ENCODE results near the gene COMMD3. TPM values are rescaled to one million over a fixed set of nuclear protein-coding genes. Genes with fewer than 3 reads are reported as not detected.

Gene COMMD3
- total and polyA plus RNA-seq, 9 of the 15 experiments (the other 6 are each of a cell fraction or from before 2014, with no cell fraction given): 50.7 to 217 (median 80.1) TPM

- TF ChIP-seq ZNF589 (CRISPR knock-in tag; IDR thresholded peaks at IDR 0.05; ENCODE audit: low read depth): no peak
- TF ChIP-seq XRCC3 (IDR thresholded peaks at IDR 0.05): no peak
- no peak for TF ChIP-seq DNMT1 (IDR thresholded peaks at IDR 0.05)
- TF ChIP-seq ETS2 (tag; IDR thresholded peaks at IDR 0.05; ENCODE audit: borderline replicate concordance, poor library complexity, severe bottlenecking): no peak
- no peak for TF ChIP-seq ZNF232 (CRISPR knock-in tag; IDR thresholded peaks at IDR 0.05)
- TF ChIP-seq, protein P1, sequence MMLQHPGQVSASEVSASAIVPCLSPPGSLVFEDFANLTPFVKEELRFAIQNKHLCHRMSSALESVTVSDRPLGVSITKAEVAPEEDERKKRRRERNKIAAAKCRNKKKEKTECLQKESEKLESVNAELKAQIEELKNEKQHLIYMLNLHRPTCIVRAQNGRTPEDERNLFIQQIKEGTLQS (IDR thresholded peaks at IDR 0.05): no peak
- TF ChIP-seq, protein P1 (CRISPR knock-in tag; conservative IDR thresholded peaks at IDR 0.05): no peak
- peak; percentile 58 for TF ChIP-seq FOXM1 (IDR thresholded peaks at IDR 0.05; ENCODE audit: low read depth)
- TF ChIP-seq FOXM1 (CRISPR knock-in tag; IDR thresholded peaks at IDR 0.05; ENCODE audit: low read depth): 0 out of 2 replicates have a peak, but pooled peaks have one; percentile 35
- peak; percentile 34; the same call in 1 of the 2 replicates for TF ChIP-seq TOE1 (IDR thresholded peaks at IDR 0.05; ENCODE audit: borderline replicate concordance)
- no peak for TF ChIP-seq TOE1 (CRISPR knock-in tag; IDR thresholded peaks at IDR 0.05; ENCODE audit: borderline replicate concordance, low read depth)
- no peak for TF ChIP-seq ZNF124 (CRISPR knock-in tag; IDR thresholded peaks at IDR 0.05)
- TF ChIP-seq MYBL2 (IDR thresholded peaks at IDR 0.05; ENCODE audit: low read depth): no peak; the same call in 1 of the 2 replicates
- no peak for TF ChIP-seq MYBL2 (CRISPR knock-in tag; IDR thresholded peaks at IDR 0.05; ENCODE audit: borderline replicate concordance)
- no peak for TF ChIP-seq ZNF133 (CRISPR knock-in tag; IDR thresholded peaks at IDR 0.05)
- no peak for TF ChIP-seq CHCHD3 (CRISPR knock-in tag; IDR thresholded peaks at IDR 0.05)
- TF ChIP-seq ZNF197 (CRISPR knock-in tag; IDR thresholded peaks at IDR 0.05; ENCODE audit: low read depth): no peak
- no peak for TF ChIP-seq ZNF699 (CRISPR knock-in tag; IDR thresholded peaks at IDR 0.05; ENCODE audit: insufficient replicate concordance)
- TF ChIP-seq SMARCA4 (IDR thresholded peaks at IDR 0.05): no peak
- TF ChIP-seq HDAC2 (IDR thresholded peaks at IDR 0.05): no peak
- no peak for TF ChIP-seq U2AF2 (optimal IDR thresholded peaks at IDR 0.05; ENCODE audit: low read depth, low read length)
- no peak for TF ChIP-seq ZNF354B (CRISPR knock-in tag; IDR thresholded peaks at IDR 0.05)
- no peak for TF ChIP-seq ATF2 (CRISPR knock-in tag; IDR thresholded peaks at IDR 0.05)
- peak; percentile 9; the same call in 1 of the 2 replicates for TF ChIP-seq OTX1 (CRISPR knock-in tag; IDR thresholded peaks at IDR 0.05)
- TF ChIP-seq ELF4 (CRISPR knock-in tag; IDR thresholded peaks at IDR 0.05): no peak
- TF ChIP-seq MEF2A (IDR thresholded peaks at IDR 0.05; ENCODE audit: control insufficient read depth, low read depth, low read length): no peak
- TF ChIP-seq MAFK (IDR thresholded peaks at IDR 0.05; ENCODE audit: low read length): no peak
- 0 out of 2 replicates have a peak, but pooled peaks have one; percentile 19 for TF ChIP-seq NR1H2 (CRISPR knock-in tag; IDR thresholded peaks at IDR 0.05)
- TF ChIP-seq BCL6 (CRISPR knock-in tag; IDR thresholded peaks at IDR 0.05): no peak
- no peak for TF ChIP-seq BDP1 (IDR thresholded peaks at IDR 0.05; ENCODE audit: insufficient read depth, insufficient read length)
- no peak for TF ChIP-seq RFX5 (IDR thresholded peaks at IDR 0.05; ENCODE audit: low read depth, low read length)
Measured at GRCh38 chr10:22340329-22341189, 24.4 kb downstream of the COMMD3 start (continued).

Measured in K562 (cell line).